AG04449 (cell line): ENCODE data around the gene CUEDC1.

Experiments
- CTCF ChIA-PET: fragments of 350-600 bp; formaldehyde crosslinking; extraction: SDS; loops from one replicate; lab custom pipeline; 2021; ENCODE audit warnings: antibody characterized with exemption; lab: Yijun Ruan, JAX
- POLR2A ChIA-PET: fragments of 400-600, 350-600 bp; formaldehyde crosslinking; extraction: SDS; loops from one replicate; lab custom pipeline; 2020; ENCODE audit warnings: antibody characterized with exemption, inconsistent platforms; lab: Yijun Ruan, JAX
- DNase-seq: peaks from one replicate; pipeline ENCODE4 v3.0.0-alpha.2; 2010; ENCODE audit warnings: low read depth, low spot score
- H3K4me3 ChIP-seq: 2 replicates; pipeline ENCODE4 v1.5.1; 2011; ENCODE audit warnings: low read depth, mild to moderate bottlenecking, control low read depth, low read length
- CTCF ChIP-seq: IDR thresholded peaks from one replicate; pipeline ENCODE4 v1.5.1; 2011; ENCODE audit warnings: mild to moderate bottlenecking, moderate library complexity, low read length, control low read depth, inconsistent platforms; ENCODE audit not compliant: insufficient read depth; ENCODE audit errors: missing control alignments

CUEDC1 gene

GRCh38 chr17:57833179-57833939 is 121.9 kb downstream of the CUEDC1 start:
- H3K4me3 ChIP-seq: peak overlapping the region; percentile 58
- no peak for DNase-seq
- CTCF ChIA-PET: interaction anchor here (0.6 to 5.8 kb wide), 63 partner anchors 10 to 726 kb away, joined by 3 to 106 read pairs (median 3); partner anchors contain the start of genes MRPS23 and SRSF1
- POLR2A ChIA-PET: interaction anchor here (0.9 kb wide), 1 partner anchor 11 kb away, joined by 3 read pairs; no protein-coding TSS in a partner anchor
- TF ChIP-seq CTCF: peak; percentile 78

GRCh38 chr17:57832314-57833178 is 122.7 kb downstream of the CUEDC1 start:
- CTCF ChIA-PET: interaction anchor here (0.6 to 5.8 kb wide), 45 partner anchors 11 to 725 kb away, joined by 3 to 106 read pairs (median 3); partner anchors contain the start of gene MRPS23
- no peak for TF ChIP-seq CTCF
- POLR2A ChIA-PET: interaction anchor here (0.9 kb wide), 1 partner anchor 12 kb away, joined by 3 read pairs; no protein-coding TSS in a partner anchor
- H3K4me3 ChIP-seq: no peak overlapping the region; the same call in 1 of the 2 replicates
- DNase-seq: no peak

- TF ChIP-seq CTCF: no peak
- H3K4me3 ChIP-seq: no peak overlapping the region
- CTCF ChIA-PET: interaction anchor here (3.7 to 5.8 kb wide), 2 partner anchors 13 to 703 kb away, joined by 53 to 106 read pairs; no protein-coding TSS in a partner anchor
- DNase-seq: no peak
- POLR2A ChIA-PET: no interaction called here
Observed at GRCh38 chr17:57830880-57831279, 124.3 kb downstream of the CUEDC1 start.

GRCh38 chr17:57823469-57824401 is 131.5 kb downstream of the CUEDC1 start:
- ChIA-PET POLR2A (no interaction called here), CTCF (interaction anchor here (0.6 to 10.9 kb wide), 4 partner anchors 10 to 152 kb away, joined by 3 to 80 read pairs (median 4); no protein-coding TSS in a partner anchor)
- no peak overlapping the region for H3K4me3 ChIP-seq
- no peak for TF ChIP-seq CTCF
- no peak for DNase-seq

- CTCF ChIA-PET: interaction anchor here (10.9 kb wide), 1 partner anchor 14 kb away, joined by 80 read pairs; no protein-coding TSS in a partner anchor
- TF ChIP-seq CTCF: no peak
- no peak overlapping the region for H3K4me3 ChIP-seq
- DNase-seq: no peak
- POLR2A ChIA-PET: no interaction called here
Observed at GRCh38 chr17:57819867-57820266, 135.3 kb downstream of the CUEDC1 start.
